ENCODE measurements around the gene TRDMT1.

The TRDMT1 gene

DNA sequence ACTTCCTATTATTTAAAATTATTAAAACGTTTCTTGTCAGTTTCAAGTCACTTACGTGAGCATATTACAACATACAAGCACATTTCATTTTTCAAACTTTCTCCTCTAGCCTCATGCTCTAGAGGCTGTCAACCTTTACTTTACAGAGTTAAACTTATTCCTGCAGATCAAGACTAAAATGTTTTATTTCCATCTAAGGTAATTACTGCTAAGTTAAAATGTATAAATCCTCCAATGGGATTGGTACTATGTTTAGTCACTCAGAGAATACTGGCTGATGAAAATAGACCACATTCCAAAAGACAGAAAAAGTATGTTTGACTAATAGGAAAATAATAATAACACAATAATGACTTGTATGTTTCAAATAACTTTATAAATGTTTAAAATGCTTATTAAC, 8.4 kb upstream of the TRDMT1 start:
- no peak for DNase-seq (ENCODE audit: low spot score)

DNA sequence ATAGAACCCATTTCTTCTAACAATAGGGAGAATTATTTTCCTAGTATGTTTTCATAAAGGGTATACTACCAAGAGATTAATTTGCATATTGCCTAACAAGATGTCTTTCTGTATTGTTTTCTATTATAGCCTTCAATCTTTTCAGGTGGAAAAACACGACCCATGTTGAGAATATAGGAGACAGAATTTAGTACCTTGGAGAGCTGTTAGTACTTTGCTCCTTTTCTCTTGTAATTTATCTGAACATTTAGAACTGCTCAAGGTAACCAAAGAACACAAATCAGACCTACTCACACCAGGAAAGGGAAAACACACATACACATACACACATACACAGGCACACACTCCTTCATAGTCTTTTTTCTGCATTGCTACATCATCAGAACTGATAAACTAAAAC, 7.8 kb upstream of the TRDMT1 start:
- no peak for DNase-seq (ENCODE audit: low spot score)

DNA sequence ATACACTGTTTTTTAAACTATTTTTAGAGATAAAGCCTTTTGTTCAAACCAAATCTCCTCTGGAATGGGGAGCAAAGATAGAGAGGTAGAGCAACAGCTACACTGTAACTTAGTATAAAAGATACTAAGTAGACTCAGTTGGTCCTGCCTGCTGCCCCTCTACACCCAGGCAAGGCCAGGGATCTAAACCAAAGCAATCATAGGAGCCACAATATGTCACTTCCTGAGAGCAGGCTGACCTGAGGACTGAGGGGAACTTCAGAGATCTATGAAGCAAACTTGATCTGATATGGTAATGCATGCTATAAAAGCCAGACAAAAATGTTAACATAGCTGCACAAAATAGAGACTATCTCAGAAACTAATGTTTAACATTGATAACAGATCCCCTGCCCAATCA, 7.0 kb upstream of the TRDMT1 start:
- no peak for DNase-seq (ENCODE audit: low spot score)

DNA sequence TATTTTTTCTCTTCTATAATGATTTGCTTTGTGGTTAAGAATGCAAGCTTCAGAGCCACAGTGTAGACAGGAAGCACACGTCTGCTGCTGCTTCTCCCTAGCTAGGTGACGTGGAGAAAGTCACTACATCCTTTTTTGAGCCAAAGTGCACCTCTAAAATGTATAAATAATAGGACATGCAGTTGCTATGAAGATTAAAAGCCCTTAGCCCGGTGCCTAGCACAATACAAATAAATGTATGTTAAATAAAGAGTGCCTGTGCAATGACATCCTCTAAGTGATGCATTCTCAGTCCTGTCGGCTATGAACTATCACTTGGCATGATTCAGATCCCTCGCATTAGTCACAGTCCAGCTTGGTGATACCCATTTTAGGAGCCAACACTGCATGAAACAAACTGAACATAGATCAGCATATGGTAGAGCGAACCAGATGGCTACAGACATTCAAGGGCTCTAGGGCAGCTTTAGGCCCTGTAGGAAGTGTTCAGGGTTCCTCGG, 4.8 kb upstream of the TRDMT1 start:
- DNase-seq (ENCODE audit: low spot score) = peak; percentile 44

DNA sequence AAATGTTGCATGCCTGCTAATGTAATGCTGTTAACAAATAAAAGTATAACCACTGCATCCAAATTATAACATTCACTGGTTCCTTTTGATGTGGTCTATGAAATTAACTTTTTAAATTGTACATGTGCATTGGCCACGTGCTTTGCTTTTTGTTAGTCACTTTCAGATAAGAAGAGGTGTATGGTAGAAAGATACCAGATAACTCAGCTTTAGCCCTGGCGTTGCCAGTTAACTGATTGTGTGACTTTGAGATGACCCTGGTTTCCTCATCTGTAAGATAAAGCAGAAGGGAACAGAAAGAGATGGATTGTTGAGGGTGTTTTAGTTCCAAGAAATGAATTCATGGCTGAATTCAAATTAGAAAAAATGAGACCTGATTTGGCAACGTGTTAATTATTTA, 1.9 kb upstream of the TRDMT1 start:
- DNase-seq (ENCODE audit: low spot score) = no peak

DNA sequence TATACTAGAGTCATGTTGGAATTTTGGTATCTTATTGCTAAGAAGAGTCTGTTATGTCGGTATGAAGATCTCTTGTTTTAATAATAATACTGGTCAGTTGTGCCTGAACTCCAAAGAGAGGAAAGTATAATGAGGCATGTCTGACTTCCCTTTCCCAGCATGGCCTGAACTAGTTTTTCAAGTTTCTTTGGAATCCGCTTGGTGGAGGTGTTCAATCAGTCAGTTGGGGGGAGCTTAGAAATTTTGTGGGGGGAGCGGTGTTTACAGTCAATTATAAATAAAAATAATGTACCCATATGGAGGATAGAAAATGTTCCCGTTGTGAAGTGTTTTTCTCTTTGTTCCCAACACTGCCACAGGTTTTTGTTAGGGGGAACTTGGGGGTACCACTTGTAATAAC, 1.5 kb upstream of the TRDMT1 start:
- no peak for DNase-seq (ENCODE audit: low spot score)

DNA sequence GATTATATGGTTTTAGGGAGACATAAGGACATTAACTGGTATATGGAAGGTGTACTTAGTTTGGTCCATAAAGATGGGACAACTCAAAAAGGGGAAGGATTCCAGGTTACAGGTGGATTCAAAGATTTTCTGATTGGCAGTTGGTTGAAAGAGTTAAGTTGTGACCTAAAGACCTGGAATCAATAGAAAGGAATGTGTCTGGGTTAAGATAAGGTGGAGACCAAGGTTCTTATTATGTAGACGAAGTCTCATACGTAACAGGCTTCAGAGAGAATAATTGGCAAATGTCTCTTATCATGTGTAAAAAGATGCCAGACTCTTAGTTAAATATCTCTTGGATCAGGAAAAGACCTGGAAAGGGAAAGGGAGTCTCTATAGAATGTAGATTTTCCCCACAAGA, 1.0 kb upstream of the TRDMT1 start:
- no peak for DNase-seq (ENCODE audit: low spot score)

DNA sequence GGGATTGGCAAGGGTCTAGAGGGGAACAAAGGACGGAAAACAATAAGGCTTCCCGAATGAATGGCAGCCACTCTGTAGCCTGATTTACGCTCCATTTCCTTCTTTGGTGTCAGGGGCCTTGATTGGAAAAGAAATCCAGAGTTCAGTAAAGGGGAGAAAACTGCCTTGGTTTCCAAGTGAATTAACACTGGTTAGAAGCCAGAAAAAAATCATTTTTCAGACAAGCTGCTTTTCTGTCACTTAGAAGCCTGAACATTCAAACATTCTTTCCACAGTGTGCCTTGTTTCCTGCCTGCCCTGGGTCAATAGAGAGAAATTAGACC, 283 bp upstream of the TRDMT1 start:
- no peak for DNase-seq (ENCODE audit: low spot score)

DNA sequence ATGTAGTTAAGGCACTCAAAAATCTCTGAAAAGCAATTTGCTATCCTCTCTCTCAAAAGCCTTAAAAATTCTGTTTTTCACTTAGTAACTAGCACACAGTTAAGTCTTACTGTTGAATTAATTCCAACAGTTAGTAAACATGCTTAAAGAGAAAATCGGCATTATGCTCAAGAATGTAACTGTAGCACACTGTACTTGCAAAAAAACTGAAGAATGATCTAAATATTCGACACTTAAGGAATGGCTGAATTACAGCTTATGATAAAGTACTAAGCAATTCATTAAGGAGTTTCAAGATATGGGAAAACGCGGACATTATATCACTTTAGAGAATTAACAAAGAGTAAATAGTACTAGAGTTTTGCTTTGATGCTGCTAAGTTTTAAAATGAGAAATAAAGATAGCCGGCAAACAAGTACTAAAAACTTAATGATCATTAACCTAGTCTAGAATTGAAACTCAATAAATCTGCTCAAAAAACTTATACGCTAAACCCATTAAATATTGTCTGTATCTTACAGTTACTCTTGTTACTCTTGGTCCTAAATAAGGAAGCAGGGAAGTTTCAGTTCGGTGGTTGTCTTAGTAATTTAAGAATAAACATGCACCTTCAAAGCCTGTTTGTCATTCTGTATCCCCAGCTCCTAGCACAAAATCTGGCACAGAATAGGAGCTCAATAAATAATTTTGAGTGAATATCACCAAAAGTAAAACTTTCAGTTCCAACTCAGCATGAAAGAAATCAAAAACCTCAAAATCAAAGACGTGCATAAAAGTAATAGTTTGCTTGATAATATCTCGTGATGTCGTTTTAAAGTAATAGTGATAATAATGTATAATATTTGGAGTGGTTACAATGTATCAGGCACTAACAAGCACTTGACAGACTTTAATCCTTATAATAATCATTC, 1.2 kb downstream of the TRDMT1 start:
- DNase-seq (ENCODE audit: low spot score) = no peak

DNA sequence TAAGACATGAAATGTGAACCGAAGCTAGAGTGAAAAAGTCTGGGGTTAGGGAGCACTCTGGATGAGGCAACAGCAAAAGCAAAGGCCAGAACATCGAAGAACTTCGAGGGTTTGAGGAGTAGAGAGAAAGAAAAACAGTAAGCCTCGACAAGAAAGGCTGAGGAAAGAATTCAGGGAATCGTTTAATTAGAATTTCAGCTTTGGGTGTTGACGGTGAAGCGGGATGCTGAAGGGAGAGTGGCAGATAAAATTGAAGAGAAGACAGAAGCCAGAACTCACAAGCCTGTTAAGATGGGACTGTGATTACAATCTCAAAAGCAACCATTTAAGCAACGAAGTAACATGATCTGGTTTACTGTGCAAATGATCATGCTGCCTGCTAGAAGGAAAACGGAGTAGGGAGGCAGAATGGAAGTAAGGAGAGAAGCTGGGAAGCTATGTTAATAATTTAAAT, 2.1 kb downstream of the TRDMT1 start:
- no peak for DNase-seq (ENCODE audit: low spot score)

DNA sequence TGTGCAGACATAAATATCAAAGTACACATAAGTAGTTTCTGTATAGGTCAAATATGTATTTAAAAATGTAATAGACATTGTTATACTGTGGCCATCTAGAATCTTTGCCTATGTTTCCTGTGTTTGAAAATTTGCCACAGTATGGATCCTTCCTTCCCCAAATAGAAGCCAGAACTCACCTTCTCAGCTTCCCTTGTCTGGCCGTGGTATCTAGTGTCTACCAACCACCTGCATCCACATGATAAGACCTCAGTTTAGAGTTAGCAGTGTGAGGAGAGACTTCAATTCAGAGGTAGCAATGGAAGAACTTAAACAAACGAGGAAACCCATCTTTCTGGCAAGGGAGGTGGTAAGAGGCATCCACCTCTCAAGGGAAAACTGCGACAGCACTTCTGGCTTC, 4.9 kb downstream of the TRDMT1 start:
- DNase-seq (ENCODE audit: low spot score) = no peak

DNA sequence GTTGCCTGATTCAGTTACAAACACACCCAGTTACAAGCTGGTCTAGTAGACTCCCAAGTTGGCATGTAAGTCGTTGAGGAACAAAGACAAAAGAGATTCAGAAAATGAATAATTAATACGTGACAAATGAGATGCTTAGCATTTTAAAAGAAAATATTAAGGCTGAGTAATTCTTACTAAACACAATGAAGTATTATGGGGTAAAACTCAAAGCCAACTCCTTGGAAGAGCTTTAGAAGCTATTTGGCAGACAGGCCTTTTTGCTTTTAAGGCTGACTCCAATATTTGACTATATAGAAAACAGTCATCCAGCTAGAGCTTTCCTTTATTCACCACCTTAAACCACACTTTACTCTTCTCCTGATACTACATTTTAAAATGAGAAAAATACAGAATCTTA, 5.4 kb downstream of the TRDMT1 start:
- no peak for DNase-seq (ENCODE audit: low spot score)

DNA sequence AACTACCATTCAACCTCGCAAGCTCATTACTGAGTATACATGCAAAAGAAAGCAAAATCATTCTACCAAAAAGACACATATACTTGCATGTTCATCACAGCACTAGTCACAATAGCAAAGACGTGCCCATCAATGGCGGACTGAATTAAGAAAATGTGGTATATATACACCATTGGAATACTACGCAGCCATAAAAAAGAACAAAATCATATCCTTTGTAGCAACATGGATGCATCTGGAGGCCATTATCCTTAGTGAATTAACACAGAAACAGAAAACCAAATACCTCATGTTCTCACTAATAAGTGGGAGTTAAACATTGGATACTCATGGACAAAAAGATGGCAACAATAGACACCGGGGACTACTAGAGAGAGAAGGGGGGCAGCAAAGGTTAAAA, 6.4 kb downstream of the TRDMT1 start:
- no peak for DNase-seq (ENCODE audit: low spot score)

DNA sequence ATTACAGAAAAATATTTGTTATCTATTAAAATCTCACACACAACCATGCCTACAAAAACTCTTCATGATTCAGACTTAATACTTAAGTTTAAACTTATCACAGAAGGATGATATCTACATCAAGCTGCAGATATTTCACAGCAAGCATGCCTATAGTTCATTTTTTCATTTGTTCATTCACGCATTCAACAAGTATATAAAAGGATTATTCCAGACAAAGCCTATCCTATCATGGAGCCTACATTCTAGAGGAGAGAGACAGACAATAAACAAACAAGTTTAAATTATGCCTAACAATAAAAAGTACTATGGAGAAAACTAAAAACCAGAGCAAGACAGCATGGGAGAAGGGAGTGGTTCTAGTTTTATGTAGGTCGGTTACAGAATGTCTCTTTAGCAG, 10.9 kb downstream of the TRDMT1 start:
- DNase-seq (ENCODE audit: low spot score) = no peak

DNA sequence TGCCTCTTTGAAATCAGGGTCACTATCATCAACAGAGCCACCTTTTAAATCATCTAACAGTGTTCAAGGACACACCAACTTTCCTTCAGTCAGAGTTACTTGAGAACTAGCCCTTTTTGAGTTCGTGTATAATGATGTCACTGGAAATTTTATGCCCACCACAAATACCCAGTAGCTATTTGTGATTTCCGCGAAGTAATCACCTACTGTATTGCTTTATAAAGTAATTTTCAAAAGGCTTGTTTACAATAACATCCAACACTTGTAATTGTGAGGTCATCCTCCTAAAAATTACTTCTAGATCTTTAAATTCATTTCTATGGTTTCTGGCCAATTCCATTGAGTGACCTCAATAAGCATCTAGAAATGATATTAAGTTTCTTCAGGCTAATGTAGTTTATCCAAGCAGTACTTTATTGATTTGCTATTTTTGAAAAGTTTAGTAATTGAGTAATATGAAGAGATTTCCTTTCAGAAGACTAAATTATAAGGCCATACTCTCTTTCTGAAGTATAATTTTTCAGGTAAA, 12.8 kb downstream of the TRDMT1 start:
- no peak for DNase-seq (ENCODE audit: low spot score)

DNA sequence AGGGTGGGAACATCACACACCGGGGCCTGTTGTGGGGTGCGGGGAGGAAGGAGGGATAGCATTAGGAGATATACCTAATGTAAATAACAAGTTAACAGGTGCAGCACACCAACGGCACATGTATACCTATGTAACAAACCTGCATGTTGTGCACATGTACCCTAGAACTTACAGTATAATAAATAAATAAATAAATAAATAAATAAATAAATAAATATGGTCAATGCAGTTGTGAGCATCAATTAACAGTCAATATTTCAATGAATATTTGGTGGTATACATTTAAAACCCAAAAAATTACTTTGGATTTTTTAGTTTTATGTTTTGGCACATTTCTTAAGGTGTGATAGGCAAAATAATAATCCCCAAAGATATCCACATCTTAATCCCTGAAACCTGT, 15.6 kb downstream of the TRDMT1 start:
- no peak for DNase-seq (ENCODE audit: low spot score)

DNA sequence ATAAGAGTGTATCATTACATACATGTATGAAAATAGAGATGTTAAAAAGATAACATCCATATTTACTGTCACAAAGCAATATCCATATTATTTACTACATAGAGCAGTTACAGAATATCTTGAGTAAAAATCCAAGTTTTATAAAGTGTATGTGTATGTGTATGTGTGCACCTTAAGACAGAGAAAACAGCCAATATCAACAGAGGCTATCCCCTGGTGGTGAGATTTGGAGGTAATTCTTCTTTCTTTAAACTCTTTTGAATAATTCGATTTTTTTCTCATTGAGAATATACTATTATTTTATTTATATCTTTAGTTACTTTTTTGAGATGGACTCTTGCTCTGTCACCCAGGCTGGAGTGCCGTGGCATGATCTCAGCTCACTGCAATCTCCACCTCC, 18.4 kb downstream of the TRDMT1 start:
- no peak for DNase-seq (ENCODE audit: low spot score)

DNA sequence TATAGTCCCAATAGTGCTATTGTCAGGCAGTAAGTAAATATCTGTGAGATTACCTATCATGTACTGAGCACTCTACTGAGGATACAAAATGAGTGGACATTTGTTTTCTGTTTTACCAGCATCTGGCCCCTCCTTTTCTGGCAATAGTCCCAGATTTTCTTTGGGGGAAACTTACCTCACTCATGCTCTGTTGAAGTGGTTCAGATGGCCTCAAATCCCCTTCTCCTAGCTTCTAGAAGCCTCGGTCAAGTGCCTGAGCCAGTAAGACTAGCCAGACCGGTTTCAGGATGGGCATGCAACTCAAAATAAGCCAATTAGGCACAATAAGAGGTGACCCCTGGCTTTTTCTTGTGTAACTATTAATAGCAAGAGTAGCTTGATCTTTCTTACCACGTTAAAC, 19.7 kb downstream of the TRDMT1 start:
- DNase-seq (ENCODE audit: low spot score) = no peak

DNA sequence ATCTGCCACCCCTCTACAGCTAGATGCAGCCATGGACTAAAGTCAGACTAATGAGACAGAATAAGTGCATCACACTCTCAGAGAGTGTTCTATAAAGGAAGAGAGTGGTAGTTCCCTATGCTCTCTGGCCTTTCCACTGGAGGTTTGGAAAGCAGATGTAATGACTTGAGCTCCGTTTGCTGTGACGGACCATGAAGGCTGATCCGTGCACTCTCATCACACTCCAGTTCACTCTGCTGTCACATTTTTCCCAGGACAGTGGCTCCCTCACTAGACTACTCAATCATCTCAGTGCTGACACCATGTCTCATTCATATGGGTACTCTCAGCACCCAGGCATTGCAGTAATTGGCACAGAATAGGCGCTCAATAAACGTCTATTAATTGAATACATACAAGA, 20.4 kb downstream of the TRDMT1 start:
- DNase-seq (ENCODE audit: low spot score) = no peak

DNA sequence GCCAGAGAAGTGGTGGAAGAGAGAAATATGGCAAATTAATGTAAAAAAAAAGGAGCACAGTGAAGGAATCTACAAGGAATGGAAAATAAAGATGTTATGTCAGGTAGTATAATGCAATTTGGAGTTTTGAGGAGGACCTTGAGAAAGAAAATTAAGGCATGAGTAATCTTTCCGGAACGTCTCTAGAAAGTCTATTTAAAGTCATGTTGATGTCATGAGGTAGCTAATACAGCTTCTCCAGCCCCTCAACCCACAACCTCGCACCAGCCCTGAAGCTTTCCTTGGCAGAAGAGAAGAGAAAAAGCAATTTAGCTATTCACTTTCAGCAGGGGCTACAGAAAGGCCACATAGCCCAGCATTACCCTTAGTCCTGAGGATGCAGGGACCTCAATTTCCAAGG, 22.5 kb downstream of the TRDMT1 start:
- DNase-seq (ENCODE audit: low spot score) = no peak

DNA sequence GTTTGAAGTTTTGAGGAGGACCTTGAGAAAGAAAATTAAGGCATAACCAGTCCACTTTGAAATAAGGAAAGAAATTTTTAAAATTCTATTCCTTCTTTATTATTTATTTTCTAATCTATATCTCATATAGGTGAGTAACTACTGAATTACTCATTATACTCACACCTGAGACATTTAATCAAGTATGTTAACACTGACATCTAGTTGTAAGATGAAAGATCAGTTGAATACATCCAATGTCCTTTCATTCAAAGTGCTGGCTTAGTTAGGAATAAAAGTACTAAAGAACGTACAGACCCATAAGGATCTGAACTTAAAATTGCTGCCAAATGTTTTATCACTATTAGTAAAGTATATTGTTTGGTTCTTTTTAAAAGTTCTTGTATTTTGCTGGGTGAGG, 23.5 kb downstream of the TRDMT1 start:
- no peak for DNase-seq (ENCODE audit: low spot score)

DNA sequence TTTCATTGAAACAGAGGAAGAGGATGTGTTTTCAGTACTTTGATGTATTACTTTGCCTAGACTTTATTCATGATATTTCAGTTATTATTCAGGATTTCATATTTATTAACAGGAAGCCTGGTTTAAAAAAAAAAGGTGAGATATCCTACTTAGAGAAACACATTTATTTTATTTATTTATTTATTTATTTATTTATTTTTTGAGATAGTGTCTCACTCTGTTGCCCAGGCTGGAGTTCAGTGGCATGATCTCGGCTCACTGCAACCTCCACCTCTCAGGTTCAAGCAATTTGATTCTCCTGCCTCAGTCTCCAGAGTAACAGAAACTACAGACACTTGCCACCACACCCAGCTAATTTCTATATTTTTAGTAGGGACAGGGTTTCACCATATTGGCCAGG, 24.5 kb downstream of the TRDMT1 start:
- no peak for DNase-seq (ENCODE audit: low spot score)

DNA sequence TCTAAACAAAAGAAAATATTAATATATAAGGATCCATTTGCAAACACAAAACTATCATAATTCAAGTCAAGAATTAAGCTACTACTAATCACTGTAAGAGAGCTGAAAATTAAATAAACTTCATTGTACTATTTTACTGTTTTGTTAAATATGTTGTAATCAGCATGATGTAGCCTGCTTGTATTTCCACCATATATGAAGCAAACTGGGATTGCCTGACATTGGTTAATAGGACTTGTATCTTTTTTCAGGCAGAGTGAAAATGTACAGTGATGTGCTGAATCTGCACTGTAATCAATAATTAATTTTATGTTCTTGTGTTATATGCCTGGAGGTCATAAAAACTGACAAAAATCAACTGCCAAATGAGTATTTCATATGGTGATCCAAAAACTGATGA, 25.4 kb downstream of the TRDMT1 start:
- DNase-seq (ENCODE audit: low spot score) = no peak

DNA sequence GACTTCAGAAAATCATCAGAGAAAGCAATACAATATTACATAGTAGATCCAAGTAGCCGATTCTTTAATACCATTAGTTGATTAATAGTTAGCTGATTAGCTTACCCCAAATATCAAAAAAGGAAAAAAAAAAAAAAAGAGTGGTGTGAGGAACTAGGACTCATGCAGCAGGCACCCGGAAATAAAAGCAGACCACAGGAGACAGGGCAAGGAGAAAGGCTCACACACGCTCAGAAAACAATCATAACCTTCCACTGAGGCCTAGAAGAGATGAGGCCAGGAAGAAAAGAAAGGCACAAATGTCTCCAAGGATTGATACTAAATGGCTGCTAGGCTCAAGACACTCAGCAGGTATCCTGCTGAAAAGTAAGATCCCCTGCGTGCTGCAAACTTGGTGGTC, 25.9 kb downstream of the TRDMT1 start:
- DNase-seq (ENCODE audit: low spot score) = no peak
